SH-SY5Y (cell line): ENCODE results near the gene KCNQ4.

ENCODE experiments used
- GATA2 ChIP-seq: IDR thresholded peaks from 2 replicates; pipeline ENCODE4 v1.6.1; 2011; ENCODE audit warnings: mild to moderate bottlenecking, low read depth, low read length
- GATA3 ChIP-seq: IDR thresholded peaks from 2 replicates; pipeline ENCODE4 v1.6.1; 2011; ENCODE audit warnings: low read depth, mild to moderate bottlenecking, low read length, moderate library complexity

DNA sequence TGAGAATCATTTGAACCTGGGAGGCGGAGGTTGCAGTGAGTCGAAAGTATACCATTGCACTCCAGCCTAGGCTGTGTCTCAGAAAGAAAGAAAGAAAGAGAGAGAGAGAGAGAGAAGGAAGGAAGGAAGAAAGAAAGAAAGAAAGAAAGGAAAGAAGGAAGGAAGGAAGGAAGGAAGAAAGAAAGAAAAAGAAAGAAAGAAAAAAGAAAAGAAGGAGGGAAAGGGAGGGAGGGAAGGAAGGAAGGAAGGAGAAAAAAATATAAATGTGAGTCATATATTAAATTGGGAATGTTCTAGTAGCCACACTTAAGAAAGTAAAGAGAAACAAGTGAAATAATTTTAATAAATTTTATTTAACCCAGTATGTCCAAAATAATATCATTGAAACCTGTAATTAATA, 95.3 kb downstream of the KCNQ4 start:
- TF ChIP-seq GATA2 (no peak), GATA3 (no peak)
